SK-N-SH (cell line): Measurements from ENCODE around the gene ZNF609.

Source experiments
- EP300 ChIP-seq, 2 experiments: IDR thresholded peaks; 2 replicates each; pipeline versions ENCODE4 v1.4.0 to v1.6.1; 2012; ENCODE audit warnings: borderline replicate concordance in 1 of 2, low read depth in 1 of 2, low read length in 1 of 2
- EZH2phosphoT487 ChIP-seq: fragments of 200-600 bp; sonication (generic); IDR thresholded peaks from 2 replicates; pipeline ENCODE4 v1.6.1; 2017; ENCODE audit warnings: low read depth, mixed run types, mild to moderate bottlenecking, antibody characterized with exemption, moderate library complexity, borderline replicate concordance
- FOXM1 ChIP-seq: IDR thresholded peaks from 2 replicates; pipeline ENCODE4 v1.4.0; 2012; ENCODE audit warnings: low read depth, mild to moderate bottlenecking
- GATA2 ChIP-seq: sonication (generic); formaldehyde crosslinking; IDR thresholded peaks from 2 replicates; pipeline ENCODE4 v1.5.0; 2020; ENCODE audit warnings: mild to moderate bottlenecking, missing genetic modification reagents
- MXI1 ChIP-seq: IDR thresholded peaks from 2 replicates; pipeline ENCODE4 v1.6.1; 2012; ENCODE audit warnings: mild to moderate bottlenecking, low read depth, low read length, improper control_type of control experiment
- POLR2AphosphoS5 ChIP-seq: IDR thresholded peaks from 2 replicates; pipeline ENCODE4 v1.6.1; 2012; ENCODE audit warnings: low read depth, low read length
- SIN3A ChIP-seq: IDR thresholded peaks from 2 replicates; pipeline ENCODE4 v1.6.1; 2012; ENCODE audit warnings: low read depth, mild to moderate bottlenecking, low read length, moderate library complexity, borderline replicate concordance
- TCF12 ChIP-seq: IDR thresholded peaks from 2 replicates; pipeline ENCODE4 v1.4.0; 2012
- YY1 ChIP-seq: IDR thresholded peaks from 2 replicates; pipeline ENCODE4 v1.4.0; 2012; ENCODE audit warnings: low read depth, mild to moderate bottlenecking
- TF ChIP-seq, protein P1 (sequence below): fragments of 200-600 bp; sonication (generic); IDR thresholded peaks from 2 replicates; pipeline ENCODE4 v1.6.1; 2017; ENCODE audit warnings: antibody characterized with exemption, mild to moderate bottlenecking, moderate library complexity
- TF ChIP-seq, protein P2 (sequence below): IDR thresholded peaks from 2 replicates; pipeline ENCODE4; 2012
- TF ChIP-seq, protein P3 (sequence below): IDR thresholded peaks from 2 replicates; pipeline ENCODE4 v1.4.0; 2012; ENCODE audit warnings: low read depth
- TF ChIP-seq, protein P4 (sequence below): IDR thresholded peaks from 2 replicates; pipeline ENCODE4 v1.4.0; 2012; ENCODE audit warnings: low read depth, borderline replicate concordance
- TF ChIP-seq, protein P5 (sequence below): fragments of 150-350 bp; IDR thresholded peaks from 2 replicates; pipeline ENCODE4 v1.6.1; 2016; ENCODE audit warnings: mild to moderate bottlenecking, low read depth, low read length

DNA sequence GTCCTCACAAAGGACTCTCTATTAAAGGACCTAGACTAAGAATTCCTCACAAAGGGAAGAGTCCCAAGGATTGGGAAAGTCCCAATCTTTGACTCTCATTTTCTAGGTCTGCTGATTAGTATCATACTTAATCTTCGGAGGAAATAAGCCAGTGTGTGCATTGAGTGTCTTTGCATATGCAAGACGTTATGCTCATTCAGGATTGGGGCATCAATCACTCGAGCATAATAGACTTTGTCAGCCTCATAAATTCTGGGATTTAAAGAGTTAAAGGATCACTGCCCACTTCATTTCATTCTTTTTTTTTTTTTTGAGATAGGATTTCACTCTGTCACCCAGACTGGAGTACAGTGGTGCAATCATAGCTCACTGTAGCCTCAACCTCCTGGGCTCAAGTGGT is 160.7 kb downstream of the ZNF609 start:
- TF ChIP-seq, protein P1, sequence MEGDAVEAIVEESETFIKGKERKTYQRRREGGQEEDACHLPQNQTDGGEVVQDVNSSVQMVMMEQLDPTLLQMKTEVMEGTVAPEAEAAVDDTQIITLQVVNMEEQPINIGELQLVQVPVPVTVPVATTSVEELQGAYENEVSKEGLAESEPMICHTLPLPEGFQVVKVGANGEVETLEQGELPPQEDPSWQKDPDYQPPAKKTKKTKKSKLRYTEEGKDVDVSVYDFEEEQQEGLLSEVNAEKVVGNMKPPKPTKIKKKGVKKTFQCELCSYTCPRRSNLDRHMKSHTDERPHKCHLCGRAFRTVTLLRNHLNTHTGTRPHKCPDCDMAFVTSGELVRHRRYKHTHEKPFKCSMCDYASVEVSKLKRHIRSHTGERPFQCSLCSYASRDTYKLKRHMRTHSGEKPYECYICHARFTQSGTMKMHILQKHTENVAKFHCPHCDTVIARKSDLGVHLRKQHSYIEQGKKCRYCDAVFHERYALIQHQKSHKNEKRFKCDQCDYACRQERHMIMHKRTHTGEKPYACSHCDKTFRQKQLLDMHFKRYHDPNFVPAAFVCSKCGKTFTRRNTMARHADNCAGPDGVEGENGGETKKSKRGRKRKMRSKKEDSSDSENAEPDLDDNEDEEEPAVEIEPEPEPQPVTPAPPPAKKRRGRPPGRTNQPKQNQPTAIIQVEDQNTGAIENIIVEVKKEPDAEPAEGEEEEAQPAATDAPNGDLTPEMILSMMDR = no peak
- TF ChIP-seq FOXM1 = no peak
- TF ChIP-seq EP300 (IDR thresholded peaks at IDR 0.05; ENCODE audit: borderline replicate concordance in 1 of 2, low read depth in 1 of 2, low read length in 1 of 2) = no peak
- no peak for TF ChIP-seq POLR2AphosphoS5
- no peak for TF ChIP-seq TCF12
- no peak for TF ChIP-seq EZH2phosphoT487
- TF ChIP-seq, protein P2, sequence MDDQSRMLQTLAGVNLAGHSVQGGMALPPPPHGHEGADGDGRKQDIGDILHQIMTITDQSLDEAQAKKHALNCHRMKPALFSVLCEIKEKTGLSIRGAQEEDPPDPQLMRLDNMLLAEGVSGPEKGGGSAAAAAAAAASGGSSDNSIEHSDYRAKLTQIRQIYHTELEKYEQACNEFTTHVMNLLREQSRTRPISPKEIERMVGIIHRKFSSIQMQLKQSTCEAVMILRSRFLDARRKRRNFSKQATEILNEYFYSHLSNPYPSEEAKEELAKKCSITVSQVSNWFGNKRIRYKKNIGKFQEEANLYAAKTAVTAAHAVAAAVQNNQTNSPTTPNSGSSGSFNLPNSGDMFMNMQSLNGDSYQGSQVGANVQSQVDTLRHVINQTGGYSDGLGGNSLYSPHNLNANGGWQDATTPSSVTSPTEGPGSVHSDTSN = no peak
- TF ChIP-seq, protein P3, sequence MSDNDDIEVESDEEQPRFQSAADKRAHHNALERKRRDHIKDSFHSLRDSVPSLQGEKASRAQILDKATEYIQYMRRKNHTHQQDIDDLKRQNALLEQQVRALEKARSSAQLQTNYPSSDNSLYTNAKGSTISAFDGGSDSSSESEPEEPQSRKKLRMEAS = no peak
- TF ChIP-seq SIN3A = no peak
- TF ChIP-seq, protein P4, sequence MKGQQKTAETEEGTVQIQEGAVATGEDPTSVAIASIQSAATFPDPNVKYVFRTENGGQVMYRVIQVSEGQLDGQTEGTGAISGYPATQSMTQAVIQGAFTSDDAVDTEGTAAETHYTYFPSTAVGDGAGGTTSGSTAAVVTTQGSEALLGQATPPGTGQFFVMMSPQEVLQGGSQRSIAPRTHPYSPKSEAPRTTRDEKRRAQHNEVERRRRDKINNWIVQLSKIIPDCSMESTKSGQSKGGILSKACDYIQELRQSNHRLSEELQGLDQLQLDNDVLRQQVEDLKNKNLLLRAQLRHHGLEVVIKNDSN = no peak
- no peak for TF ChIP-seq MXI1
- no peak for TF ChIP-seq GATA2 (CRISPR knock-in tag)
- no peak for TF ChIP-seq YY1
- TF ChIP-seq, protein P5, sequence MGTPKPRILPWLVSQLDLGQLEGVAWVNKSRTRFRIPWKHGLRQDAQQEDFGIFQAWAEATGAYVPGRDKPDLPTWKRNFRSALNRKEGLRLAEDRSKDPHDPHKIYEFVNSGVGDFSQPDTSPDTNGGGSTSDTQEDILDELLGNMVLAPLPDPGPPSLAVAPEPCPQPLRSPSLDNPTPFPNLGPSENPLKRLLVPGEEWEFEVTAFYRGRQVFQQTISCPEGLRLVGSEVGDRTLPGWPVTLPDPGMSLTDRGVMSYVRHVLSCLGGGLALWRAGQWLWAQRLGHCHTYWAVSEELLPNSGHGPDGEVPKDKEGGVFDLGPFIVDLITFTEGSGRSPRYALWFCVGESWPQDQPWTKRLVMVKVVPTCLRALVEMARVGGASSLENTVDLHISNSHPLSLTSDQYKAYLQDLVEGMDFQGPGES = no peak
